A549 treated with AZD9567 at 1 μM for 4 hours (cell line): ENCODE measurements around the gene MED13L. TPM values are rescaled to one million over a fixed set of nuclear protein-coding genes. Genes with fewer than 3 reads are reported as not detected.

ENCODE experiments used
- total RNA-seq: library from RNA; stranded (reverse); fragments of 200-300 nt; extraction: Qiagen RNA extraction; gene quantifications from 5 replicates; pipeline ENCODE4 v1.2.3, GENCODE V29; 2022; ENCODE audit not compliant: insufficient read depth

The MED13L gene
- total RNA-seq, result 20.2 to 30.0 TPM (median 25.4 TPM) in 5 replicates

GRCh38 chr12:116277467-116278278 is at the start of gene MED13L:
Gene MED13L (minus strand): TSS chr12:116277693. CDS start chr12:116277131, 562 bp downstream.

